ENCODE measurements around the gene BABAM2.

Gene BABAM2

DNA sequence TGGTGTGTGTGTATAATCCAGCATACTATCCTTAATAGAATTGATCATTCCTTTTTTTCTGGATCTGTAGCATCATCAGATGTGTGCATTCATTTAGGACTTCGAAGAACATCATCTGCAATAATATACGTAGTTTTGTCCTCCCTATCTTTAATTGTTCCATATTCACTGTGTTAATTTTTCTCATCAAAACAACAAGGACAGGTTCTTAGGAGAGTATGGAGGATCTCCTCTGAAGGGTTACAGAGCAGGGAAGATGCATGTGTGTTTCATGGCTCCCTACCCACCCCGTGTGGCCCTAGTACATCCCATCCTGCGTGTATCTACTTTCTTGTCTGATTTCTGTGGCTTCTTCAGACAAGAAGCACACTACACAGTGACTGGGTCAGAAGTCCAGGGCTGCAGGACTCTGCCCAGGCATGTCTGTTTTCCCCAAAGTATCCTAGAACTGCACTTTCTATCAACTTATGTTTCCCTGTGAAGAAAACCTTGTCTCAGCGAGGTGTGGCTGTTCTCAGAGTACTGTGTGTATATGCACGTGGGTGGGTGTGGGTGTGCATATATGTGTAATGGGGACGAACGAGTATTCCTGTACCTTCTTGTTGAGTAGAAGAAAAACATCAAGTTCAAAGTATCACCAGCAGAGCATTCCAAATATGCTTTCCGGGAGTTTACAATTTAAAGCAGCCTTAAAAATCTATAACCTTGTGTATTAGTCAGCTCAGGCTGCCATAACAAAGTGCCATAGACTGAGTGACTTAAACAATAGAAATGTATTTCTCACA lies 281.8 kb downstream of the BABAM2 start:
- no peak for DNase-seq

DNA sequence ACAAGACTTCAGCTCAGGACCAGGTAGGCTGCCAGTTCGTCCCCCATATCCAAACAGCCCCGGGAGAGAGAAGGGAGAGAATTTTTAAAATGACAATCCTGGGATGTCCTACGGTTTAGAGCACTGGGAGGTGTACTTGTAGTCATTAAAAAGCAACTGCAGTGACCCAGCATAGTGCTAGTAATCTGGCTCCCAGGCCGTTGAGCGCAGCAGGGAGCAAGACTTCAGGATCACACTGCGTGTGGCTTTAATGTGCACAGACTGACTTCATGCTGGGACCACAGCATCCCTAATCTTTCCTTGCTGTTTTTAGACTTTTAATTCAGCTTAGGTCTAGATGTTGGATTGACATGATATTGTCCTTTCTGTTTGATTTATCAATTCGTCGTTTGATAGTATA lies 282.8 kb downstream of the BABAM2 start:
- no peak for DNase-seq

DNA sequence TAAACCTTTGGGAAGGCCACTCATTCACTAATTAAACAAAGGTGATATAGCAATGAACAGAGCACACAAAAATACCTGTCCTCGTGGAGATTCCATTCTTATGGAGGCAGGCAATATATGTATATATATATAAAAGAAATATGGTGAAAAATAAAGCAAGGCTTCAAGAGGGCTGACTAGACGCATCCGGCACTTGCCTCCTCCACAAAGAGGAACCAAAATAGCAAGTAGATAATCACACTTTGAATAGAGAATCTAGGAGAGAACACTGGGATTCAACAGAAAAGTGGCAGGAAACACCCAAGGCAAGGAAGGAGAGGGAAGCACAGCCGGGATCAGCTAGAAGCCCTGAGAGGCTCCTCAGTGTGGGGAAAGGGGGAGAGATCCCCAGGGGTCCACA lies 283.7 kb downstream of the BABAM2 start:
- no peak for DNase-seq

DNA sequence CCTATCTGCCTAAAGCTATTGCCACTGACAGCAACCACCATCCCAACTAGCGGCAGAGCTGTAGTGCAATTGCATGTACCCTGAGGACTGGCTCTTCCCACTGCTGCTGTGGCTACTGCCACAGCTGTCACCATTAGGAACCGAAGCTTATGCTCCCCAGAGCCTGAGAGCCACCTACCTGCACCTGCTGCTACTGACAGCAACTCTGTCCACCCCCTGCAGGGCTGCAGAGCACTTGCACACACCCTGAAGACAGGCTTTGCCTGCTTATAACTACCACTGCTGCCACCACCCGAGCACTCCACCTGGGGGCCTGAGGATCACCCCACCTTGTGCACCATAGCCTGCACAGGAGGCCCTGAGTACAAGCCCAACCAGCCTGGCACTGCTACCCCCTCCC lies 284.5 kb downstream of the BABAM2 start:
- no peak for DNase-seq

DNA sequence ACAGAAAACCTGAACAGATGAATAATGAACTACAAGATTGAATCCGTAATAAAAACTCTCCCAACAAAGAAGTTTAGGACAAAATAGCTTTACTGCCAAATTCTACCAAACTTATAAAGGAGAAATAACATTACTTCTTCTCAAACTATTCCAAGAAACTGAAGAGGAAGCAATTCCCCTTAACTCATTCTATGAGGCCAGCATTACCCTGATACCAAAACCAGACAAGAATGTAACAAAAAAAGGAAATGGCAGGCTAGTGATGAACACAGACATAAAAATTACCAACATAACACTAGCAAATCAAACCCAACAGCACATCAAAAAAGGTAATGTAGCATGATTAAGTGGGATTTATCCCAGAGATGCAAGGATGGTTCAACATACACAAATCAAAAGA lies 288.4 kb downstream of the BABAM2 start:
- no peak for DNase-seq

DNA sequence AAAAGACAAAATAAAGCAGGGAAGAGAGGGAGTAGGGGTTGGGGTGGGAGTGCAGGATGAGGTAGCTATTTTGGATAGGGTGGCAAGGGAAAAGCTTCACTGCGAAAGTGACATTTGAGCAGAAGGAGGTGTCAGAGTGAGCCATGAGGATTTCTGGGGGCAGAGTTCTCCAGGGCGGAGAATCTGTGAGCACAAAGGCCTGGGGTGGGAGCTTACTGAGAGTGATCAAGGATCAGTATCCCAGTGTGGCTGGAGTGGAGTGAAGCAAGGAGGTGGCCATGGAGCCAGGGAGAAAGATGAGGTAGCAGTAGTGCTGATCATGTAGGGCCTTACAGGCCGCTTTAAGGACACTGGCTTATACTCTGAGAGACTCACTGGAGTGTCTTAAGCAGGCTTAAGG lies 291.3 kb downstream of the BABAM2 start:
- DNase-seq, result no peak

DNA sequence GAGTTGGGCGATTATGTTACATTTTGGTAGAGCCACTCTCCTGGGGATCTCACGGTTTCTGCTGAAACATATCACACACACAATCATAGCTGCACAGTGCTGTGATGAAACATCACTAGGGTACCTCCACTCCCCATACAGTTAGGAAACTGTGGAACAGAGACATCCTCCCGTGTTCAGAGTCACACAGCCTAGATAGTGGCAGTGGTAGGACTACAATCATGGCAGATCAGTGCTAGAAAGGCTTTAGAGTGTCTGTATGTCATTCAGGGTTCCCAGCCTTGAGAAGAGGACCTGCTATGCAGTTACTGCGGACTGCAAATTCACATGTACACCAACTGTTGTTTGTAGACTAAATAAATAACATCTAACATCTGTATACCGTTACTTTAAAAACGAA lies 291.8 kb downstream of the BABAM2 start:
- no peak for DNase-seq

DNA sequence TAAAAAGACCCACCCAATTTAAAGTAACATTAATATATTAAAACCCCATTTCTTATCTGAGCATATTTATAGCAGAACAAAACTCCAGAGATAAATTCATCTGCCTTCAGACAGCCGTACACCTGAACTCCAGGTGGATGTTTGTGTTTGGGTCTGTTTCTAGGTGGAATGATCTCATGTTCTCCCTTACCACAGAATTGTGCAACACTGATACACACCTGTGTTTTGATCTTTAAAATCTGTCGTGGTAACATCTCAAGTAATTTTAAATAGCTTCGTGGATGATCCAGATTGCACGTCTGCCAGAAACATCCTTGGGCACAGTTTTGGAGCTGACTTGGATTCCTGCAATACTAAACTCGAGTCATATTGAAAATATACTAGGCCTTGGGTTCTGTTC lies 294.6 kb downstream of the BABAM2 start:
- no peak for DNase-seq

DNA sequence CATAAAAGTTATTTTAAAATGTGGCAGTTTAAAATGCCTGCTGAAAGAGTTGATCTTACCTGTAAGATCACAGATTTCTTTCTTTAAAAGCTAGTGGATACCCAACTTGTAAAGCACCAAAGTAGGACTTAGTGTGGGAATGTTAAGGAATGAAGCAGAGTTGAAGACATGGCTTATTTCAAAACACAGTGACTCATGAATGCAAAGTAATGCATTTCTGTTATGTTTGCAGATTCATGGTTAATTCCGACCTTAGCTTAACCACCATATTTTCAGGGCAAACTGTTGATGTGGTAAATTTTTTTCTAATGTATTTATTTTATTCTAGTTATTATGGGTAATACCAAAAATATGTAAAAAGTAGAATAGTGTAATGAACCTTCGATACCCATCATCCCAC lies 295.4 kb downstream of the BABAM2 start:
- DNase-seq, result no peak

DNA sequence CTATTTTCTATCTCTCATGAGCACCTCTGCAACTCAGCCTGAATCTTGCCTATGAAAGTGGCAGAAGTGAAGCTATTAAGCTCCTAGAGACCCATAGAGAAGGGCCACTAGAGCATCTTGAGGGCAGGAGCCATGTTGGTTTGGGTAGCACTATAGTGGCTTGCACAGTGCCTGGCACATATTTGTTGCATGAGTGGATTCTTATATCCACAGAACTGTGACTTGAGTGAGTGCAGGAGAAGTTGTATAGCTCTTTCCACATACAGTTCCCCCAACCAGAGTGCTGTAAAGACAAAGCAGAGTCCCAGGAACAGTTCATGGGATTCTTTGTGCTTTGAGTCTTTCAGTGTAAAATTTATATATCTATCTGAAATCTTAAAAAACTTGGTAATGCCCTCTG lies 296.7 kb downstream of the BABAM2 start:
- no peak for DNase-seq

DNA sequence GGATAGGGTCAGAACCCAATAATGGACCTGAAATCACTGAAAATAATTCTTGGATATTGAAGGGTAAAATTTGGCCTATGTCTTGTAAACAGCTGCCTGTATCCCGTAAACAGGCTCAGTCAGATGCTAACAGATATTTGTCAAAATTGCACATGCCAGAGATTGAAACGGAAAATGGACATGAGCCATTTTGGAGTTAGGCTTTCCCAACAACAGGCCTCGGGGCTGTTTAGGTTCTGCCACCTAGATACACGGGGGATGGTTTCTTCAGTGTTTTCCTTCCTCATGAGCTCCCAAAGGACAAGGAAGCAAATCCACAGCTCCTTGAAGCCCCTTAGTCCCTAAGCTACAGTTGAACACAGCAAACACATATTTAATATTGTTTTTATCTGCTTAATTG lies 297.9 kb downstream of the BABAM2 start:
- DNase-seq, result no peak

DNA sequence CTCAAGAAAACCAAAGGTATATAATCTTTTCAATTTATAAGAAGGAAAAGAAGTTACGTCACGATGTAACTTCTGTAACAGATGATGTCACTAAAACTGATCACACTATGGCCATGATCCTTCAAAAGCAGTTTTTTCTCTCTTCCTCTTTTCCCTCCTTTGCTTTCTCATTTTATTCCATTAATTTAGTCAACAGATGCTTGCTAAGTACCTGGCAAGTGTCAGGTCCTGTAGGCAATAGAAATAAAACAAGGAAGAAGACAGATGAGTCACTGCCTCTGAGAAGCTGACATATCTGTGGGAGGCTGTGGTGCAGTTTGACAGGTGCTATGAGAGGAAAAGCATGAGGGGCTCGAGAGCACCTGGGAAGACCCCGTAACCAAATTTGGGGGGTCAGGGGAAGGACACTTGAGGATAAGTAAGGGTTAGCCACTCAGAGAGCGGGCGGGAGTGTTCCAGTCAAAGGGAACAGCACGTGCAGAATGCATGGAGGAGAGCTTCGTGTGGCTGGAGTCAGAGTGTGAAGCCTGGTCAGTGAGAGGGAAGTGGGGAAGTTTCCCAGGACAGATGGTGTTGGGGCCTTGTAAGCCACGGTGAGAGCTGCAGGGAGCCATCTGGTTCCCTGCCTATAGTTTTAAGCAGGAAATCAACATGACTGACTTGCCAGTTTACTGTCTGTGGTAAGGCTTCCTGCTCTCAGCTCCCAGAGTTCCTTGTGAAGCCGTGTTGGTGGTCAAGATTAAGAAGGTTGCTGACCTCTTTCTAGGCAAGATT lies 303.3 kb downstream of the BABAM2 start:
- no peak for DNase-seq

DNA sequence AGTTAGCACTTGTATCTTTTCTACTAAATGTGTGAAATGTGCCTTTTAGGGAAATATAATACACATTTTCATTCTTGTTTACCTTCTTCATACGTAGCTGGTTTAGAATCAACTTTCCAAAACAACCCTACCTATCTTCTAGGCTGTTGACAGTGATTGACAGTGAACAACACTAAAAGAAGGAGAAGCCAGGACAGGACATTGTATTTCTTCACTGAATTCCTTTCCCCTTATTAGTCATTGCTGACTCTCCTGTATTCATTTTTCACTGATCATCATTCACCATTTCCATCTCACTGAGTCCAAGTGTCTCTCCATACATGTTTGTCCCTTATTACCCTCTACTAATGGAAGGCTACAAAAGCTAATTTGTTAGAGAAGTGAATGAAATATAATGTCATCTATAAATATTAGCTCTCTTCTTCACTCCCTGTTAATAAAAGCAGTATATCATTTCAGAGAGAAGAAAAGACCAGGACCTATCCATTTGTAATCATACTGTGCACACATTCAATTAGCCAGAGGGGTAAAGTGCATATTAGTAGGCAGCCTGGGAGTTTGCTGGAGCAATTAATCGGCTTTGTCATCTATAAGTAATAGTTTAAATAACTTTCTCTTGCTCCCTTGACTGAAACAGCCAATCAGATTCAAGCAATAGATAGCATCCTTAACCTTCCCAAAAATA lies 309.6 kb downstream of the BABAM2 start:
- DNase-seq, result no peak

DNA sequence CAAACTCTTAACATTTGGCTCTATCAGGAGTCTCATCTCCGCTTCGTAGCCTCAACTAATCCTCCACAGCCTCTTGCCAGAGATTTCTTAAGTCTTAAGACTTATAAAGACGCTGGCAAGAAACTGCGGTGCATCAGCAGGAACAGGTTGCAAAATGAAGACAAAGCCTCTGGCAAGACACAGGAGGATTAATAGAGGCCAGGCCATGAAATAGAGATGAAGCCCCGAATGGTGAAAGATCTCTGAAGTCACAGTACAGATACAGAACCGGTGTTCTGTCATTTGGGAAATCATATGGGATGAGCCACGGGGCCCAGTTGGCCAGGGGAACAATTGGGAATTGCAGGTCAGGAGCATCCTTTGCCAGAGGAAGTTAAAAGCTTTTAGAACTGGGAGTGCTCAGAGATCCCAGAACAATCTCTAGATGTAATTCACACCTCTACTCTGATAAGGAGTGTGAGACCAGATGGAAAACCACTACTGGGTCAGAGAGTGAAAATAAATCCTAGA lies 311.2 kb downstream of the BABAM2 start:
- no peak for DNase-seq

DNA sequence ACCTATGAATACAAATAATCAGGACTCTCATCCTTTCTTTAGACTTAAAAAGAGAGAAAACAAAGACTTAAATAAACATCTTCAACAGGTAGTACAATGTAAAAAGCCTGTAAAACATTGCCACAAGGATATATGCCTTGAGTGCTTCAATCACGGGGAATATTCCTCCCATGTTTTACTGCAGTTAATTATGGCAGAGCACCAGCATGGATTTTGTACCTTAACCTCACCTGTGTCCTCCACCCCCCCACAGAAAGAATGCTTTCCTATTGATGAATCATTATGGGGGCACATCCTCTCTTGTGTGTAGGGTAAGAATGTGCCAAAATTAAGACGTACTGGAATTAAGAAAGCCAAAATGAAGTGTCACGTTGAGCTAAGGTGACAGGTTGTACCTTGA lies 312.2 kb downstream of the BABAM2 start:
- no peak for DNase-seq

DNA sequence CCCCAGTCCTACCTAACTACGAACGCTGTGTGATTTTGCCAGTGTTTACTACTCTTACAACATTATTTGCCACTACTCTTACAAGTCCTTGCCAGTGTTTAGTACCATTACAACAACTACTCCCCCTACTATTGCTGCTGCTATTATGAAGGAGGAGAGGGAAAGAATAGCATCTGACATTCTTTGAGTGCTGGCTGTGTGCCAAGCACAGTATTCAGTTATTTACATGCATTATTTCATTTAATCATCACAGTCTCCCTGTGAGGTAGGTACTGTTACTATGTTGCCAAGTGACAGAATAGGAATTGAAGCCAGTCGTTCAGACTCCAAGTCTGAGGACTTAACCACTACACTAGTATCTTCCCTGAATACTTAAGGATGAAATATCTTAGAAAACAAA lies 316.2 kb downstream of the BABAM2 start:
- no peak for DNase-seq

DNA sequence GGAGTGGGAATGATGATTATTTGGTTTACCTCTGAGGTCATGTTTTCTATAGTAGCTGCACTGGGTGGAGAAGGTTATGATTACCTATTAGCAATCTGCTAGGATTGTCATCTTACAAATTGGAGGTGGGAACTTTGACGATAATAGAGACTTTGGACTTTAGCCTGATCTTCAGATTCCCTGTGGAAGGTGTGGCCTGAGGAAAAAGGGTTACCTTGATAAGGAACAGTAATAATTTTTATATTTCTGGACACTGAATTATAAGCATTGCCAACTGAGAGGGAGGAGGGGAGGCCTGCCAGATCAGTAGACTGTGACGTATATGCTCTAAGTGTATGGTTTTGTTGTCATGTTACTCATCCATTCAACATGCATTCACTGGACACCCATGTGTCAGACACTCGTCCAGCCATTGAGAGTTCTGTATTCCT lies 318.7 kb downstream of the BABAM2 start:
- DNase-seq, result no peak

DNA sequence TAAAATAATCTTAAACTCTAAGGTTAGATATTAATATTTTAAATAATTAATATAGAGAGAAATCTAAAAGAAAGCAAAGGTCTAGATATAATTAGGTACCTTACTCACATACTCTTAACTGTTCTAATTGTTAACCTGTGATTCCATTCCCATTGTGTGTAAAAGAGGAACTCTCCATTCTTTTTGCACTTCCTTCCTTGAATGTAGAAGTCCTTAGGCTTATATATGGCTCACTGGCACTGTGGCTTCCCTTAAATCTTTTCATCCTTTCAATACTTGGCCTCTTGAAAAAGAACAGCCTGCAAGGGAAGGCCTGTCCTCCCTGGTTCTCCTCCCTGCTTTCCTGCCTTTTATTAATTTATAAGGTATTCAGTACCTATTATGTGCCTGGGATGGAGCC lies 319.3 kb downstream of the BABAM2 start:
- DNase-seq, result no peak

DNA sequence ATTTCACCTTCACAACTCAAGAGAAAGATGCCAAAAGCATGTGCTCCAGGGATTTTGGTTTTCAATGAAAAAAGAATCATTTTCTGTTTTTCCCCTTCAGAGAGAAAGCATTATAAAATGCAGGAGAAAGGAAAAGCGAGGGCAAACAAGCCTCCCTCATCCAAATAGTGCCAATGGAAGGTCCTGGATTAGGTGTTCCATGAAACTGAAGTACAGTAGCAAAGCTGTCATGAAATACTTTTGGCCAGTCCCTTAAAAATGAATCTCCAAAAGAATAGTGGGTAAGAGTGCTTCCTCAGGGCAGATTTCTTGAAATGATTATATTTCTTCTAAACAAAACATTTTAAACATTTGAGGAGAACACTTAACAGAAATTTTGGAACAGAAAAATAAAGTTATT lies 320.0 kb downstream of the BABAM2 start:
- DNase-seq, result no peak

DNA sequence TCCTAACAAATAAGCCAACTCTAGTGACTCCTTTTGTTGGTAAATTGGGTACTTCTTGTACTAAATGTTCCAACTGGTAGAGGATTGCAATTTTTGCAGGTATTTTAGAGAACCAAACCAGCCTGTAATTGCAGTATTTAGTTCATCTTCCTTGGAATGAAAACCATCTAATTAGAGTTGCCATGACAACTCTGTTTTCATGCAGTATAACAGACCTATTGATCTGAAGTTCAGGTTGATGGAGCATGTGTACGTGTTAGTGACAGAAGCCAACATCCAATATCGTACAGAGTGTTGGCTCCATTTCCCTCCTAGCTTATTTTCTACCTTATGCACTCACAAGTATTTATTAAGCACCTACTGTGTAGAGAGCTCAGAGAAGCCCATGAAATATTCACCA lies 325.8 kb downstream of the BABAM2 start:
- DNase-seq, result no peak

DNA sequence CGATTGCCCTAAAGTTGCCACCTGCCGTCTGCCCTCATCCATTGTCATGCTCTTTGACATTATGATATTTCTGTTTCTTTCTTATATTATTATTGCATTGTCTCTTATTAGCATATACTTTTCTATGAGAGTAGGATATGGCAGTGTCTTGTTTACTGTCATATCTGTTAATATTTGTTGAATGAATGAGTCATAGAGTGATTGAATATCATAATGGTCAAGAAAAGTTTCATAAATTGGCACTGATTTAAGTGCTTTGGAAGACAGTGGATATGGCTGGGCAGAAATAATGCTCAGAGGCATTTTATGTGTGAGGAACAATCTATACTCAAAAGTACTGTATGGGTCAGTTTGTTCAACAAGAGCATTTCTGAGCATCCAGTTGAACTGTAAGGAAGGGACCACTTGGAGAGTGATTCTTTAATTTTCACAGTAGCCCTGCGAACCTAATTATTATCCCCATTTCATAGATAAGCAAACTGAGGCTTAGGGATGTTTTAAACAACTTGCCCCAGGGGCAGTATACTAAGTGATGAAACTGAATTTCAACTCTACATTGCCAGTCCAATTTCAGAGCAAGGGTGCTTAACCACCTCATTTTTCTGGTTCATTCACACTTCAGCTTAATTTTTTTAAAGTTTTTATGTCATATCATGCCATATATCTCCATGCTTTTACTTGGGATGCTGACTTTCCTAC lies 326.7 kb downstream of the BABAM2 start:
- no peak for DNase-seq

DNA sequence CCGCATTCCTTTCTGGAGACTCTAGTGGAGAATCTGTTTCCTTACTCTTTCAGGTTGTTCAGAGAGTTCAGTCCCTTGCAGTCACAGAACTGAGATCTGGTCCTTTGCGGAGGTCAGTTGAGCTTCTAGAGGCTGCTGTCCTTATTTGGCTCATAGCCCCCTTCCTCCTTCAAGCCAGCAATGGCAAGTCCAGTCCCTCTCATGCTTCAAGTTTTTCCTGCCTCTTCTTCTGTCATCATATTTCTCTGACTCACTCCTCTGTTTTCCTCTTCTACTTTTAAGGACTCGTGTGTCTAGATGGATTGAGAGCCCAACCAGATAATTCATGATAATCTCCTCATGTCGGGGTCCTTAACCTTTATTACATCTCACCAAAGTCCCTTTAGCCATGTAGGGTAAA lies 328.6 kb downstream of the BABAM2 start:
- no peak for DNase-seq

DNA sequence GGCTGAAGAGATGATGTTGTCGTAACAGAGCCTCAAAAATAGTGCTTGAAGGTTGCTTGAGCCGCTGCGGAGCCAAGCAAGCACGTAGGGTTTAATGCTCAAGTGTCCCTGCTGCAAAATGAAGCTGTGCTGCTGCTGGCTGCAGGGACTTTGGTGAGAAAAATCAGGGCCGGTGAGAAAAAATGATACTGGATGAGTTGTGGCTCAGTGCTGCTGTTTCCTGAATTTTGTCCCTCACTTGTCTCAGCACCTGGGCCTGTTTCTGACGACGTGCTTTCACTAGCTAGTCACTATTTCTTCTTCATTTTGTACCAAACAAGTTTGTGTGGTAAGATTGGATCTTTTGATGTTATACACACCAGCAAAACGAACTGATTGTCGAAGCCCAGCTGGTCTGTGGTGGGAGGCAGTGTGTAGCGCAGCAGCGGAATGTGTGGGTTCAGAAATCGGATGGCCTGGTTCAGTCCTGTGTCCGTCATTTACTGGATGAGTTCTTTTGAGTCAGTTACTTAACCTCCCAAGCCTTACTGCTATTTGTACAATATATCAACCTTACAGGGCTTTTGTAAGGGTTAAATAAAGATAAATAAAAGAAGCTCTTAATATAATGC lies 329.3 kb downstream of the BABAM2 start:
- no peak for DNase-seq

All from DMS153 (cell line).